Liver (tissue), 9 donors: ENCODE data around the gene LHFPL3. TPM values are rescaled to one million over a fixed set of nuclear protein-coding genes. Genes with fewer than 3 reads are reported as not detected.

ENCODE experiments used
- DNase-seq: peaks from one replicate; pipeline ENCODE4 v3.0.0-alpha.2; 2017; ENCODE audit warnings: low spot score
- H3K27ac ChIP-seq, 2 donors: one replicate each; pipeline ENCODE4 v1.7.0; 2013; ENCODE audit warnings: inconsistent platforms in 2 of 2, low read length in 2 of 2, control low read depth in 1 of 2, low read depth in 1 of 2, mild to moderate bottlenecking in 1 of 2
- H3K27me3 ChIP-seq, 4 donors: one replicate each; pipeline versions ENCODE4 v1.6.1 to v1.7.0; 2013; ENCODE audit warnings: low read length in 3 of 4, inconsistent platforms in 1 of 4, mild to moderate bottlenecking in 1 of 4, moderate library complexity in 1 of 4; ENCODE audit not compliant: control insufficient read depth in 4 of 4, insufficient read depth in 4 of 4
- H3K36me3 ChIP-seq, 4 donors: one replicate each; pipeline versions ENCODE4 v1.6.1 to v1.7.0; 2013; ENCODE audit warnings: low read length in 3 of 4, mild to moderate bottlenecking in 3 of 4, low read depth in 1 of 4, moderate library complexity in 1 of 4; ENCODE audit not compliant: control insufficient read depth in 4 of 4, insufficient read depth in 3 of 4
- H3K4me1 ChIP-seq, 4 donors: one replicate each; pipeline versions ENCODE4 v1.6.1 to v1.7.0; 2013; ENCODE audit warnings: low read length in 3 of 4, mild to moderate bottlenecking in 3 of 4, moderate library complexity in 1 of 4; ENCODE audit not compliant: control insufficient read depth in 4 of 4, insufficient read depth in 4 of 4
- H3K4me3 ChIP-seq, 3 donors: one replicate each; pipeline versions ENCODE4 v1.6.1 to v1.7.0; 2013; ENCODE audit warnings: low read length in 3 of 3, control low read depth in 1 of 3, low read depth in 1 of 3, mild to moderate bottlenecking in 1 of 3
- H3K9ac ChIP-seq, 2 donors: one replicate each; pipeline ENCODE4 v1.7.0; 2013; ENCODE audit warnings: low read length in 2 of 2, mild to moderate bottlenecking in 2 of 2, moderate library complexity in 2 of 2, control low read depth in 1 of 2, low read depth in 1 of 2
- H3K9me3 ChIP-seq, 4 donors: one replicate each; pipeline versions ENCODE4 v1.6.1 to v1.7.0; 2013; ENCODE audit warnings: low read length in 3 of 4; ENCODE audit not compliant: control insufficient read depth in 4 of 4
- EGR1 ChIP-seq, 2 donors: IDR thresholded peaks; 2 replicates each; pipeline ENCODE4 v1.6.1; 2016 to 2018; ENCODE audit warnings: antibody characterized with exemption in 2 of 2, low read depth in 2 of 2
- FOXA2 ChIP-seq: IDR thresholded peaks from 2 replicates; pipeline ENCODE4 v1.6.1; 2016; ENCODE audit warnings: antibody characterized with exemption
- GABPA ChIP-seq, 2 donors: IDR thresholded peaks in 1 of 2; conservative IDR thresholded peaks in 1 of 2; 2 replicates each; pipeline ENCODE4 v1.6.1; 2016; ENCODE audit warnings: antibody characterized with exemption in 2 of 2, mild to moderate bottlenecking in 1 of 2, moderate library complexity in 1 of 2
- HNF4A ChIP-seq, 2 donors: conservative IDR thresholded peaks; 2 replicates each; pipeline ENCODE4 v1.6.1; 2016; ENCODE audit warnings: antibody characterized with exemption in 2 of 2, mild to moderate bottlenecking in 2 of 2
- HNF4G ChIP-seq: IDR thresholded peaks from 2 replicates; pipeline ENCODE4 v1.6.1; 2016; ENCODE audit warnings: antibody characterized with exemption
- JUND ChIP-seq, 2 donors: IDR thresholded peaks; 2 replicates each; pipeline ENCODE4 v1.6.1; 2016; ENCODE audit warnings: antibody characterized with exemption in 2 of 2
- SP1 ChIP-seq: IDR thresholded peaks from 2 replicates; pipeline ENCODE4 v1.6.1; 2018; ENCODE audit warnings: antibody characterized with exemption, mild to moderate bottlenecking
- TAF1 ChIP-seq: conservative IDR thresholded peaks from 2 replicates; pipeline ENCODE4 v1.6.1; 2016; ENCODE audit warnings: antibody characterized with exemption, mild to moderate bottlenecking
- YY1 ChIP-seq: IDR thresholded peaks from 2 replicates; pipeline ENCODE4 v1.6.1; 2016; ENCODE audit warnings: antibody characterized with exemption, mild to moderate bottlenecking
- WGBS: extraction: QIAGEN DNeasy Blood & Tissue Kit; methylation state at CpG from one replicate; pipeline ENCODE4 v1.1.7; 2013; 5-methylcytosine and 5-hydroxymethylcytosine counted together
- polyA plus RNA-seq, 2 donors: library from polyadenylated mRNA; stranded (reverse) in 1 of 2; unstranded in 1 of 2; fragments of 200-250 nt in 1 of 2; fragments of >200 nt in 1 of 2; fragmentation: Nextera tagmentation in 1 of 2; extraction: Ambion mirVana in 1 of 2; gene quantifications; one replicate each; pipeline versions ENCODE4 v1.2.1 to v1.2.3, GENCODE V29; 2013 to 2015
- total RNA-seq, 2 donors: library from RNA; depleted of rRNA; stranded (reverse); fragments of >200 nt; gene quantifications; one replicate each; pipeline ENCODE4 v1.2.3, GENCODE V29; 2014
- TF ChIP-seq, protein P1 (sequence below): IDR thresholded peaks from 2 replicates; pipeline ENCODE4 v1.6.1; 2016; ENCODE audit warnings: antibody characterized with exemption
- TF ChIP-seq, protein P2 (sequence below): IDR thresholded peaks from 2 replicates; pipeline ENCODE4 v1.6.1; 2016; ENCODE audit warnings: antibody characterized with exemption, mild to moderate bottlenecking
- TF ChIP-seq, protein P3 (sequence below): fragments of 150-350 bp; IDR thresholded peaks from 2 replicates; pipeline ENCODE4 v1.5.1; 2017; ENCODE audit warnings: improper control_type of control experiment, low read depth, low read length; ENCODE audit not compliant: missing input control
- donor health status: healthy.
- donor health status: healthy.
- donor health status: healthy.
- donor health status: healthy.
- donor health status: healthy.

The LHFPL3 gene
- total and polyA plus RNA-seq, 4 donors, result not detected

DNA sequence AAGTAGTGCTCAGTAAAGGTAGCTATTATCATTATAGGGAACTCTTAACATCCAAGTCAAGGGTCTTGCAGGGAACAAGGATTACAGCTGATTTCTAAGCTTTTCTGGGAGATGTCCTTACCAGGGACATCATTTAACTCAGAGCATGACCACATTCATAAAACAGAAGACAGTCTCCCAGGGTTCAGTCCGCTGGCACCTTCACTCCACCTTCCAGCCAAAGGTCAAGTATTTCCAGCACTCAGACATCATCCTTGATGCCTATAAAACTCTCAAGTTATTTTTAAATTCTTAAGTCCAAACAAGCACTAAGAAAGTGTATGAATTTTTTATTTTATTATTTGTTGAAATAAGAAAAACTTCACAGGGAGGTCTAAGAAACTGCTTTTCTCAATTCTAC is 565.9 kb downstream of the LHFPL3 start:
- TF ChIP-seq SP1 (no peak), JUND (IDR thresholded peaks at IDR 0.05) (no peak)
- TF ChIP-seq, protein P1, sequence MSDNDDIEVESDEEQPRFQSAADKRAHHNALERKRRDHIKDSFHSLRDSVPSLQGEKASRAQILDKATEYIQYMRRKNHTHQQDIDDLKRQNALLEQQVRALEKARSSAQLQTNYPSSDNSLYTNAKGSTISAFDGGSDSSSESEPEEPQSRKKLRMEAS, result no peak
- TF ChIP-seq, protein P2, sequence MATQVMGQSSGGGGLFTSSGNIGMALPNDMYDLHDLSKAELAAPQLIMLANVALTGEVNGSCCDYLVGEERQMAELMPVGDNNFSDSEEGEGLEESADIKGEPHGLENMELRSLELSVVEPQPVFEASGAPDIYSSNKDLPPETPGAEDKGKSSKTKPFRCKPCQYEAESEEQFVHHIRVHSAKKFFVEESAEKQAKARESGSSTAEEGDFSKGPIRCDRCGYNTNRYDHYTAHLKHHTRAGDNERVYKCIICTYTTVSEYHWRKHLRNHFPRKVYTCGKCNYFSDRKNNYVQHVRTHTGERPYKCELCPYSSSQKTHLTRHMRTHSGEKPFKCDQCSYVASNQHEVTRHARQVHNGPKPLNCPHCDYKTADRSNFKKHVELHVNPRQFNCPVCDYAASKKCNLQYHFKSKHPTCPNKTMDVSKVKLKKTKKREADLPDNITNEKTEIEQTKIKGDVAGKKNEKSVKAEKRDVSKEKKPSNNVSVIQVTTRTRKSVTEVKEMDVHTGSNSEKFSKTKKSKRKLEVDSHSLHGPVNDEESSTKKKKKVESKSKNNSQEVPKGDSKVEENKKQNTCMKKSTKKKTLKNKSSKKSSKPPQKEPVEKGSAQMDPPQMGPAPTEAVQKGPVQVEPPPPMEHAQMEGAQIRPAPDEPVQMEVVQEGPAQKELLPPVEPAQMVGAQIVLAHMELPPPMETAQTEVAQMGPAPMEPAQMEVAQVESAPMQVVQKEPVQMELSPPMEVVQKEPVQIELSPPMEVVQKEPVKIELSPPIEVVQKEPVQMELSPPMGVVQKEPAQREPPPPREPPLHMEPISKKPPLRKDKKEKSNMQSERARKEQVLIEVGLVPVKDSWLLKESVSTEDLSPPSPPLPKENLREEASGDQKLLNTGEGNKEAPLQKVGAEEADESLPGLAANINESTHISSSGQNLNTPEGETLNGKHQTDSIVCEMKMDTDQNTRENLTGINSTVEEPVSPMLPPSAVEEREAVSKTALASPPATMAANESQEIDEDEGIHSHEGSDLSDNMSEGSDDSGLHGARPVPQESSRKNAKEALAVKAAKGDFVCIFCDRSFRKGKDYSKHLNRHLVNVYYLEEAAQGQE, result no peak
- TF ChIP-seq, protein P3, sequence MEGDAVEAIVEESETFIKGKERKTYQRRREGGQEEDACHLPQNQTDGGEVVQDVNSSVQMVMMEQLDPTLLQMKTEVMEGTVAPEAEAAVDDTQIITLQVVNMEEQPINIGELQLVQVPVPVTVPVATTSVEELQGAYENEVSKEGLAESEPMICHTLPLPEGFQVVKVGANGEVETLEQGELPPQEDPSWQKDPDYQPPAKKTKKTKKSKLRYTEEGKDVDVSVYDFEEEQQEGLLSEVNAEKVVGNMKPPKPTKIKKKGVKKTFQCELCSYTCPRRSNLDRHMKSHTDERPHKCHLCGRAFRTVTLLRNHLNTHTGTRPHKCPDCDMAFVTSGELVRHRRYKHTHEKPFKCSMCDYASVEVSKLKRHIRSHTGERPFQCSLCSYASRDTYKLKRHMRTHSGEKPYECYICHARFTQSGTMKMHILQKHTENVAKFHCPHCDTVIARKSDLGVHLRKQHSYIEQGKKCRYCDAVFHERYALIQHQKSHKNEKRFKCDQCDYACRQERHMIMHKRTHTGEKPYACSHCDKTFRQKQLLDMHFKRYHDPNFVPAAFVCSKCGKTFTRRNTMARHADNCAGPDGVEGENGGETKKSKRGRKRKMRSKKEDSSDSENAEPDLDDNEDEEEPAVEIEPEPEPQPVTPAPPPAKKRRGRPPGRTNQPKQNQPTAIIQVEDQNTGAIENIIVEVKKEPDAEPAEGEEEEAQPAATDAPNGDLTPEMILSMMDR, result no peak
- H3K27me3 ChIP-seq, result no peaks in the 10 kb centered on the region
- H3K27ac ChIP-seq, result no peak overlapping the region
- no peak overlapping the region for H3K9ac ChIP-seq
- no peak for DNase-seq
- H3K9me3 ChIP-seq, result no peaks in the 10 kb centered on the region
- H3K4me3 ChIP-seq, result no peak overlapping the region
- WGBS, result 91% methylated on average over 1 of the region's 1 CpG
- no peaks in the 10 kb centered on the region for H3K36me3 ChIP-seq
- no peaks in the 10 kb centered on the region for H3K4me1 ChIP-seq

DNA sequence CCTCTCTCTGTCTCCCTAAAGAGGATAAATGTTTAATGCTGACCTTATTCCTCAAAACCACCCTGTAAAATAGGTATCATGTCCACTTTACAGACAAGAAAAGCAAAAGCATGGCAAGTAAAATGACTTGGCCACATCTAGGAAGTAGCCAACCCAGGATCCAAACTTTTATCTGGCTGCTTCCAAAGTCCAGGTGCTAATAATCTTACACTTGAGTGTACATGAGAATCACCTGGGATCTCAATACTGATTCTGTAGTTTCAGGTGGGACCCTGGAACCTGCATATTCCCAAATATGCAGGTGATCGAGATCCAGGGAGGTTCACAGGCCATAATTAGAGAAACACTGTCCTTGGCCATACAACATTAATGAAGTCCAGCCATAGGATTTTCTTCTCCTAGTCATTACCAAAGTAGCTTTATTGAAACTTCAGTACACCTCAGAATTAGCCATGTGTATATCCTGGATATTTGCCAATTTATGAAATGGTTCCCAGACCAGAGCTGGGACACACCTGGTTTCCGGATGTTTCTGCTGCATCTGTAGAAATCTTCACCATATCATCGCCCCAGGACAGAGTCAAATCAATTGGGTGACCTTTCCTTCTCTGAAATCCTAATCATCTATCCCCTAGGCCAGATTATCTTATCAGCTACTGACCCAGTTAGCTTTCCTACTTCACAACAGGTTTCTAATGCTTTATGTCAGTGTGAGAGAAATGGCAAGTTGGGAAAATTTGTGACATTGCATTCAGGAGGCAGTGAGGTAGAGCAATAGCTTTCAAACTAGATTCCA is 566.5 kb downstream of the LHFPL3 start:
- Histone ChIP-seq H3K4me1 (no peaks in the 10 kb centered on the region), H3K36me3 (no peaks in the 10 kb centered on the region), H3K4me3 (no peak overlapping the region), H3K9ac (no peak overlapping the region), H3K9me3 (no peaks in the 10 kb centered on the region), H3K27me3 (no peaks in the 10 kb centered on the region), H3K27ac (no peak overlapping the region)
- 88% methylated on average over 3 of the region's 3 CpGs for WGBS
- no peak for DNase-seq
- no peak for TF ChIP-seq YY1
- TF ChIP-seq HNF4G, result no peak
- TF ChIP-seq, protein P1, result no peak
- TF ChIP-seq FOXA2, result no peak
- TF ChIP-seq, protein P2, result no peak
- no peak for TF ChIP-seq TAF1
- no peak for TF ChIP-seq HNF4A (conservative IDR thresholded peaks at IDR 0.05)
- TF ChIP-seq GABPA (IDR thresholded peaks at IDR 0.05 in 1 of 2, conservative IDR thresholded peaks at IDR 0.05 in 1 of 2), result no peak
- no peak for TF ChIP-seq EGR1 (IDR thresholded peaks at IDR 0.05; ENCODE audit: low read depth in 2 of 2)
